Activated CD4-positive, alpha-beta T cell treated with anti-CD3 and anti-CD28 coated beads, Interleukin-2, Interleukin-6, amounts not matched to agents 100 ng/mL and 50 ng/mL, durations not matched to agents 16 hours and 8 hours (primary cell): ENCODE data around the gene FADS2.
A peak's percentile ranks its signal among the peaks of the same experiment; 100 is the strongest.

Source experiments
- DNase-seq: peaks from one replicate; pipeline ENCODE4 v3.0.0-alpha.2; 2020

The FADS2 gene

GRCh38 chr11:61890529-61891330, 62.6 kb downstream of the FADS2 start:
- peak; percentile 30 for DNase-seq

GRCh38 chr11:61891331-61892084, 63.4 kb downstream of the FADS2 start, which contains the start of gene FADS3:
TSS of gene FADS3 (minus strand) at chr11:61891545. CDS start at chr11:61891381, 164 bp downstream.
- peak; percentile 47 for DNase-seq

- DNase-seq, result no peak
Measured at GRCh38 chr11:61892085-61892370, 63.9 kb downstream of the FADS2 start.

- no peak for DNase-seq
Measured at GRCh38 chr11:61893981-61894380, 65.9 kb downstream of the FADS2 start.

GRCh38 chr11:61895046-61895717, 67.1 kb downstream of the FADS2 start:
- DNase-seq, result no peak

GRCh38 chr11:61895718-61896059, 67.6 kb downstream of the FADS2 start:
- no peak for DNase-seq

- DNase-seq, result no peak
Measured at GRCh38 chr11:61896665-61897386, 68.7 kb downstream of the FADS2 start.

GRCh38 chr11:61897387-61898246, 69.5 kb downstream of the FADS2 start:
- peak; percentile 86 for DNase-seq

- DNase-seq, result no peak
Measured at GRCh38 chr11:61898247-61898582, 70.1 kb downstream of the FADS2 start.

GRCh38 chr11:61899146-61899841, 71.2 kb downstream of the FADS2 start:
- peak; percentile 95 for DNase-seq

GRCh38 chr11:61900251-61900650, 72.2 kb downstream of the FADS2 start:
- no peak for DNase-seq

GRCh38 chr11:61901397-61901796, 73.3 kb downstream of the FADS2 start:
- DNase-seq, result no peak

- DNase-seq, result no peak
Measured at GRCh38 chr11:61902313-61902712, 74.2 kb downstream of the FADS2 start.

- DNase-seq, result no peak
Measured at GRCh38 chr11:61903845-61904244, 75.7 kb downstream of the FADS2 start.

- DNase-seq, result no peak
Measured at GRCh38 chr11:61904539-61905048, 76.5 kb downstream of the FADS2 start.

GRCh38 chr11:61905067-61905696, 77.1 kb downstream of the FADS2 start:
- DNase-seq, result no peak

- no peak for DNase-seq
Measured at GRCh38 chr11:61905801-61906521, 77.9 kb downstream of the FADS2 start.

- no peak for DNase-seq
Measured at GRCh38 chr11:61906522-61906909, 78.4 kb downstream of the FADS2 start.

- DNase-seq, result no peak
Measured at GRCh38 chr11:61907282-61907681, 79.2 kb downstream of the FADS2 start.
